ENCODE measurements around the gene DLEC1.

Gene DLEC1

DNA sequence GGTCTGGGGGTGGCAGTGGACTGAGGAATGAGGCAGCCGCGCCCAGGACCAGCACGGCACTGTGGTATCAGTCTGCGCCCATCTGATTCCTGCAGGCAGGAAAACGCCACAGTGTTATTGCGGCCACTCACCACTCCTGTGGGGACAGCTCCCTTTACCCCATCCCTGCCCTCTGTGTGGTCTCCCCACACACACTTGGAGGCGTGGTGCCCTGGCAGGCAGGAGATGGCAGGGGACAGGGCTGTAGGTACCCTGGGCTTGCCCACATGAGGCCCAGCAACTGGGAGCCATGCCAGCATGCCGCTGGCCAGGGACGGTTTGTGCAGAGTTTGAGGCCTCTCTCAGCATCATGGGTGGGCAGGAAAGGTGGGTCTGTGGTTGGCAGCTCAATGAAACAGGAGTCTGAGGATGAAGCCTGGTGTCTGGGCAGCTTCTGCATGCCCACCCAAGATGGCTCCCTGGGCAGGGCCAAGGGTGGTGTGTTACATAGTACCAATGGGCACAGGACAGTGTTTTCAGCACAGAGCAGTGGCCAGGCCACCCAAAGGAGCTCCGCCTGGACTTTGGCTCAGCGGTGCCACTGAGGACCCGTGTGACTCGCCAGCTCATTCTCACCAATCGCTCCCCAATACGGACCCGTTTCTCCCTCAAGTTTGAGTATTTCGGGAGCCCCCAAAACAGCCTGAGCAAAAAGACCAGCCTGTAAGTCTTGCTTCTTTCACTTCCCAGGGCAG lies 70.7 kb downstream of the DLEC1 start:
- DNase-seq: peak; percentile 40

- DNase-seq: no peak
These were observed 71.5 kb downstream of the DLEC1 start for GRCh38 chr3:38110314-38111050.

DNA sequence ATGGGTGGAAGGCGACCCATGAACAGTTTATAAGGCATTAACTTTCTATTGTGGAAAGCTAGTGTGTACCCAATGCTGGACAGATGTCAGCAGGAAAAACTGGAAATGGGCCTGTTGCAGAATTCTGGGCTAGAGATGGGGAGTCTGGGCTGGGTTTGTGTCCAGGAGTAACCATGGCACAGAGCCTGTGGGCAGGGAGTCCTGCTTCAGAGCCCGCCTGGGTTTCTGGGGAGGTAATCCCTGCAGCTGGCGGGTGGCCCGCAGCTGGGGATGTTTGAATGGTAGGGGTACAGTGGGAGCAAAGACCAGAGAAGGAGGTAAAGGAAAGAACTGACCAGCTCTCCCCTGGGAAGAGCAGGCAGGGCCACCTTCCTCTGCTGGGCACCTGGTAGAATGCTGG lies 72.2 kb downstream of the DLEC1 start:
- no peak for DNase-seq

GRCh38 chr3:38111696-38112377 lies 72.8 kb downstream of the DLEC1 start:
- no peak for DNase-seq

DNA sequence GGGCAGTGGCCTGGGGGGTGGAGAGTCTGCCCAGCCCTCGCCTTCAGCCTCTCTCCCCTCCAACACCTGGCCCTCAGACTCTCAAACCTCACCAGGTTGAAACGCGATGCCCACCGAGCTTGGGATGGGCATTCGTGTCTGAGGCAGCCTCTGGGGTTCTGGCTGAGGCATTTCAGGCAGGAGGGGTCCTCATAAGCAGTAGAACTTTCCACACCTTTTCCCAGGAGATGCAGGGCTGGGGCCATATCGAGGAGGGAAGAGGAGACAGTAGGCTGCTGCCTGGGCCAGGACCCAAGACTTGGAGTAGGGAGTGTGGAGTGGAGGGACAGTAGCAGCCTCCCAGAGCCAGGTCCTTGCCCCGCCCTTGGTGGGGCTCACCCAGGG lies 73.4 kb downstream of the DLEC1 start:
- no peak for DNase-seq

DNA sequence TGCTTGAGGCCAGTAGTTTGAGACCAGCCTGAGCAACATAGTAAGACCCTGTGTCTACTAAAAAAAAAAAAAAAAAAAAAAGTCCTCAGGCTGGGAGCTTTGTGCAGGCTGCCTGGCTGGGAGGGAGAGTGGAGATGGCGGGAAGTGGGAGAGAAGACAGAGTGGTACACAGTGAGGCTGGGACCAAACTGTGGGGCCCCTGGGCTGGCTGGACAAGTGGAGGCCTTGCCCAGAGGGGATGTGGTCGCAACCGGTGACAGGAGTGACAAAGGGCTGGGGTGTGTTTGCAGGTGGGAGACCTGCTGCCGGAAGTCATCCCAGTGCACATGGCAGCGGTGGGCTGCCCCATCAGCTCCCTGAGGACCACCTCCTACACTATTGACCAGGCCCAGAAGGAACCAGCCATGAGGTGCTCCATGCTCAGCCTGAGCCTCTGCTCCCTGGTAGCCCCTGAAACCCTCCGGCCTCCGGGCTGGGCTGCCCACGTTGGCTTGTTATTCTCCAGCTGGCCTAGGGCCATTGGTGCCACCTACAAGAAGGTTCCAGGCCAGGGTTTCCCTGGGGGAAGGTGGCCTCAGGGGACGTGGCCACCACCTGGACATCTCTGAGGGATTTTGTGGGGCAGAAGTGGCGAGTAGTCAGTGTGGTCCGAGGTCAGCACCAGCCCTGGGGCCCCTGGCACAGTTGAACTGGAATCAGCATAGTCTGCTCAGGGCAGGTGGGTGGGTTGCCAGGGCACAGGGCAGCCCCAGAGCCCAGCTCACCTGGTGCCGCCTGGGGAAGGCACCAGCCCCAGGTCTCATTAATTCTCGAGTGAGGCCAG lies 75.3 kb downstream of the DLEC1 start:
- DNase-seq: peak; percentile 49

GRCh38 chr3:38114875-38115644 lies 76.1 kb downstream of the DLEC1 start:
- peak; percentile 50 for DNase-seq

DNA sequence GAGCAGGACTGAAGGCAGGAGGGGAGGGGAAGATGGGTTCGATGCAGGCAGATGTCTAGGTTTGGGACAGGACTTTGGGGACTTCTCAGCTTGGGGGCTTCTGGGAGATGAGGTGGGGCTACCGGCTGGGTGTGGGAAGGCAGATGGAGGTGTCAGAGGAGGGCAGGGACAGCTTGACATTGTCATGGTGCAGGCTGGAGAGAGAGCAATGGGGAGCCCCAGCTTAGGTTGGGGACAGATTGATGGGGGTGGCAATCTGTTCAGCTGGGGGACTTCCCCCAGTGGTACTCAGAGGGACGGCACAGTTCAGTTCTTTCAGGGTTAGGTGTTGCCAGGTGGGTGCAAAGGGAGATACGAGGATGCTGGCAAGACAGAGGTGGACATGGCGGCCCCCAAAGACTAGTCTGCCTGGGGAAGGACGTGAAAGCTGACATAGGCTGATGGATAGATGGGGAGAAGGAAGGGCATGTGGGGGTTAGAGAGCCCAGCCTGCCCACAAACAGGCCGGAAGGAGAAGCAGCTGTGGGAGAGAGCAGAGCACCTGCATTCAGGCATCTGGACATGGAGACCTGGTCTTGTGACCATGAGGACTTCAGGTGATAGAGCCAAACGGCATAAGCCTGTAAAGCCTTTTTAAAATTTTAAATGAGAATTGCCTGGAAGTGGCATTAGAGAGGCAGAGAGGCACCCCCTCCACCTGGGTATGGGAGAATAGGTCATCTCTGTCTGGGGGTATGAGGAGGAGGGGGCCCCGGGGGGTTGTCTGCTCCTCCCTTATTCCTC lies 76.8 kb downstream of the DLEC1 start:
- peak; percentile 46 for DNase-seq

DNA sequence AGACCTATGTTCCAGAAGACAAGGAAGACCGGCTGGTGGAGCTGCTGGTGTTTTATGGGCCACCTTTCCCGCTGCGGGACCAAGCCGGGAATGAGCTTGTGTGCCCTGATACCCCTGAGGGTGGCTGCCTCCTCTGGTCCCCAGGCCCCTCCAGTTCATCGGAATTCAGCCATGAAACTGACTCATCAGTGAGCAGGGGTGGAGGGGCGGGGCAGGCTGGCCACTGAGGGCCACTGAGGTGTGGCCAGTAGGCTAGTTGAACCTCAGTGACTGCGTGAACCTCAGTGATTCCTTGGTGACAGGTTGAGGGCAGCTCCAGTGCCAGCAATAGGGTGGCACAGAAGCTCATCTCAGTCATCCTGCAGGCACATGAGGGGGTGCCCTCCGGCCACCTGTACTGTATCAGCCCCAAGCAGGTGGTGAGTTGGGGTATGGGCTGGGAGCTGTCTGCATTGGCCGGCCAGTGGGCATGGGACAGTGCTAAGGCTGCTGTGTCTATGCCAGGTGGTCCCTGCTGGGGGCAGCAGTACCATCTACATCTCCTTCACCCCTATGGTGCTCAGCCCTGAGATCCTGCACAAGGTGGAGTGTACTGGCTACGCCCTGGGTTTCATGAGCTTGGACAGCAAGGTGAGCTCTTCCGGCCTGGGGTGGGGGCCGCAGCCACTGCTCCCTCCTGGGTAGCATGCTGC lies 77.6 kb downstream of the DLEC1 start:
- DNase-seq: no peak

GRCh38 chr3:38117163-38117716 lies 78.2 kb downstream of the DLEC1 start:
- no peak for DNase-seq

GRCh38 chr3:38117748-38118420 lies 78.9 kb downstream of the DLEC1 start:
- peak; percentile 87 for DNase-seq

- DNase-seq: no peak
These were observed 79.6 kb downstream of the DLEC1 start for GRCh38 chr3:38118421-38119247.

GRCh38 chr3:38119248-38119544 lies 80.2 kb downstream of the DLEC1 start:
- DNase-seq: no peak

DNA sequence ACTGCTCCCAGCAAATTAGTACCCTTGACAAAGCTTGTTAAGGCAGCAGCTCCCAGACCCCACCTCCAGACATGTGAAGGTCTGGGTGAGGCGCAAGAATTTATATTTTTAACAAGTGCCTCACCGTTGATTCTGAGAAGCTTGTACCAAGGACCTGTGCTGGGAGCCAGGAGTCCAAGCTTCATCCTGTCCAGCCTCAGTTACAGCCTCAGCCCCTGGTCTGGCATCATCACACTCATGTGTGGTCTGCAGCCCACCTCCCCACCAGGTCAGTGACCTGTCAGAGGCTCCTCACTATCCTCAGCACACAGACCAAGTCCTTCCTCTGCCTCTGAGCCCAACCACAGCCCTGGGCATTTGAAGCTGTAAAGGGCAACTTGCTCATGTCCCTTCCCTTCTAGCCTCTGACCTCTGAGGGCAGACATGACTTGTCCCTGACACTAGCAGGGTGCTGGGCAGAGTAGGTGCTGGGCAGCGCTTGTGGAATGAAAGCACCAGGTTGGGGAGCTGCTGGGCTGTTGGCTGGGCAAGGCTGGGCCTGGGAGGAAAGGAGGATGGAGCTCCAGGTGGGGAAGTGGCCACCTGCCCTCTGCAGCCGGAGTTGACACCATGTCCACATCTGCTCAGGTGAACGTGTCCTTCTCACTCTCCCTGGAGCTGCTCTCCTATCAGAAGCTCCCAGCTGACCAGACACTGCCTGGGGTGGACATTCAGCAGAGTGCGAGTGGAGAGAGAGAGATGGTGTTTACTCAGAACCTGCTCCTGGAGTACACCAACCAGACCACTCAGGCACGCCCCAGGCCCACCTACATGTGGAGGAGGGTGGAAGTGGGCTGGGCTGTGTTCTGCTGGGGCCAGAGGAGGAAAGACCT lies 81.0 kb downstream of the DLEC1 start:
- no peak for DNase-seq

DNA sequence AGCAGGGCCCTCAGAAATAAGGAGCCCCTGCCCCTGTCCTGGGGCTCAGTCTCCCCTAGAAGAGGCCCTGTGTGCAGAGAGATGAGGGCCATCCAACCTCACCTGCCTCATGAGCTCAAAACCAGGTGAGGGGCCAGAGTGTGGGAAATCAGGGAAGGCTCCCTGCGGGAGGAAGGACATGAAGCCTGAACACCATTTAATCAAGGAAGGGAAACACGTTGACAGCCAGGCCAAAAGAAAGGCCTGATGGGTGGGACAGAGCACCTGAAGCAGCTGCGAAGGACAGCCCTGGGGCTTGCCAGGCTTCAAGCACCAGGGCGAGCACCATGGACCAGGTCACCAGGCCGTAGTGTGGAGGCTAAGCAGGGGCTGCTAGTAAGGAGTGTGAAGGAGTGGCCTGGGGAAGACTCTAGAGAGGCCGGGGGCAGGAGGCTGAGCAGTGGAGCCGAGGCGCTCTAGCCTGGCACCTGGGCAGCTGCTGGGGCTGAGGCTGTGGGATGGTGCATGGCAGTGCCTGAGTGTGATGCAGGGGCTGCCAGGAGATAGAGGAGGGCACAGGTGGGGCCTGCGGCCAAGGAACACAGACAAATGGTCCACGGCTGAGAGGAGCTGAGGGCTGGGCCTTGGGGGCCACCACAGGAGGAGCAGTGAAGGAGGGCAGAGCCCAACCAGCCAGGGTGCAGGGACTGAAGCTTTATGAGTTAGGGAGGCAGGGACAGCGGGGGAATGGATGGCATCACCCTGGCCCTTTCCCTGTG lies 81.9 kb downstream of the DLEC1 start:
- DNase-seq: no peak

DNA sequence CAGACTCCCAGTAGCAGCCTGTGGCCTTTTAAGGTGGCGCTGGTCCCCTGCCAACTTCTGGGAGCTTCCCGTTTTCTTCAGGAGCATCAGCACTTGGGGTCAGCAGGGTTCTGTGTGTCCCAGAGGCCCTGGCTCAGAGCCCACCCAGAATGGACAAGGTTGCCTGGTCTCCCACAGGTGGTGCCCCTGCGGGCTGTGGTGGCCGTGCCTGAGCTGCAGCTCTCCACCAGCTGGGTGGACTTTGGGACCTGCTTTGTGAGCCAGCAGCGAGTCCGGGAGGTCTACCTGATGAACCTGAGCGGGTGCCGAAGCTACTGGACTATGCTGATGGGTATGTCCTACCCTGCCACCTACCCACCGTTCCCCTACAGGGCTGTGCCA lies 82.4 kb downstream of the DLEC1 start:
- DNase-seq: no peak

DNA sequence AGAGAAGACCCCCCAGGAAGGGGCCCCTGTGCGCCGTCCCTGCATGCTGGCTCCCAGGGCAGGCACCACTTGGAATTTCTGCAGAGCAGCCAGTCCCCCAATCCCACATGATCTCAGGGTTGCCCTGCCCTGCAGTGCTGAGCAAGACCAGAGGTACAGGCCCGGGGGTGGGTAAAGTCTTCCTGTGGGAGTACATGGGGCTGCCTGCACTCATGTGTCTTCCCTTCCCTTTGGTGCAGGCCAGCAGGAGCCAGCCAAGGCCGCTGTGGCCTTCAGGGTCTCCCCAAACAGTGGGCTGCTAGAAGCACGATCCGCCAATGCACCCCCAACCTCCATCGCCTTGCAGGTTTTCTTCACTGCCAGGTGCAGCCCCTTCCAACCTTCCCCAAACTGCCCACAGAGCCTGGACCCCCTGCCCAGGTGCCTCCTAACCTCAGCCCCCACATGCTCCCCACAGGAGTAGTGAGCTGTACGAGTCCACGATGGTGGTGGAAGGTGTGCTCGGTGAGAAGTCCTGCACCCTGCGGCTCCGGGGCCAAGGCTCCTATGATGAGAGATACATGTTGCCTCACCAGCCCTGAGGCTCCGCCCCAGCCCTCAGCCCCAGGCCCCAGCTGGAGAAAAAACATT lies 82.9 kb downstream of the DLEC1 start:
- DNase-seq: peak; percentile 43

Data from activated CD8-positive, alpha-beta memory T cell treated with anti-CD3 and anti-CD28 coated beads, Interleukin-2, amount 50 U/mL, for 48 hours (primary cell).